ENCODE results near the gene NR1H2.

DNA sequence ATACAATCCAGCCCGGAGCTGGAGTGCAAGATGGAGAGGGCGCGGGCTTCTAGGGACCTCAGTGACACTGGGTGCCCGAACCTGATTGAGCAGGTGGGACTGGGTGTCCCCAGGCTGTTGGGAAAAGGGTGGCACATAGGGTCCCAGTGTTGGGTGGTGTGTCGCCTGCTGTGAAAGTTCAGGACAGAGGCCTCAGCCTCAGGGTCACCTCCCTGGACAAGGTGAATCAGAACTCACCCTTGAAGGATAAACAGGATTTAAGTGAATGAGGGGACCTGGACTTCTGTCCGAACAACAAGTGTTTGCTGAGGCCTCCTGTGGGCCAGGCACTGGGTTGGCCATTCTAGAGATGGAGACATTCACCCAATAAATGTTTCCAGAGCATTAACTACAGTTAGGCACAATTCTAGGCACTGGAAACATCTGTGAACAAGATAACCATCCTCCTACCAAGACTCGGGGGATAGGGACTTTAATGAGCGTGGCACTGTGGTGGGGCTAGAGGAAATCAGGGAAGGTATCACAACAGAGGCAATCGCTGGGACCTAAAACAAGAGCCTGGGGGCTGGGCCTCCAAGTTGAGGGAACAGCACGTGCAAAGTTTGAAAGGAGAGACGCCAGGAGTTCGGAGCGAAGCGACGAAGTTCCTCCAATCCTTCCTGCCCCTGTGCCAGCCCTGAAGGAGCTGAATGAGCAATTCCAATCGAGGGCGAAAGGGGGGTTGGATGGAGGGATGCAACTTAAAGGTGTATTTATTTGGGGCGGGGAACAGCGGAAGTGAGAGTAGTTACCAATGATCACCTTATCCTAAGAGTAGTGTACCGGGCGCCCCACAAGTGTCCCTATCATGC is 7.0 kb downstream of the NR1H2 start:
- TF ChIP-seq EZH2 (IDR thresholded peaks at IDR 0.05; ENCODE audit: insufficient read depth, poor library complexity, severe bottlenecking) (no peak), EZH2phosphoT487 (IDR thresholded peaks at IDR 0.05; ENCODE audit: insufficient read depth, low read depth) (no peak)

All from GM23248 (cell line).